GM23338 (cell line): Measurements from ENCODE around the gene CERS3. TPM values are rescaled to one million over a fixed set of nuclear protein-coding genes. Genes with fewer than 3 reads are reported as not detected.

Experiments
- ATAC-seq: fragments of 200-7000 bp; cut with Tn5 transposase; 3 replicates; pipeline ENCODE4 v1.9.1; 2020
- DNase-seq: peaks from one replicate; pipeline ENCODE4 v3.0.0-alpha.2; 2015; ENCODE audit warnings: low spot score
- H2AFZ ChIP-seq: fragments of 200-600 bp; sonication (generic); 2 replicates; pipeline ENCODE4 v1.8.0; 2016; ENCODE audit warnings: antibody characterized with exemption, mild to moderate bottlenecking, moderate library complexity
- H3F3A ChIP-seq: fragments of 200-600 bp; sonication (generic); replicated peaks from 2 replicates; pipeline ENCODE4 v1.8.0; 2017; ENCODE audit warnings: antibody characterized with exemption, mixed run types, low read depth
- H3K27ac ChIP-seq: fragments of 200-600 bp; sonication (generic); 2 replicates; pipeline ENCODE4 v1.6.1; 2016; ENCODE audit warnings: low read depth
- H3K27me3 ChIP-seq: fragments of 200-600 bp; sonication (generic); 2 replicates; pipeline ENCODE4 v1.8.0; 2016; ENCODE audit warnings: mild to moderate bottlenecking, mixed run types, moderate library complexity; ENCODE audit not compliant: insufficient read depth
- H3K36me3 ChIP-seq: fragments of 200-600 bp; sonication (generic); 2 replicates; pipeline ENCODE4 v1.8.0; 2016; ENCODE audit warnings: mild to moderate bottlenecking; ENCODE audit not compliant: insufficient read depth
- H3K4me1 ChIP-seq: fragments of 200-600 bp; sonication (generic); 2 replicates; pipeline ENCODE4 v1.8.0; 2016; ENCODE audit warnings: mild to moderate bottlenecking, moderate library complexity; ENCODE audit not compliant: insufficient read depth
- H3K4me2 ChIP-seq: fragments of 200-600 bp; sonication (generic); 2 replicates; pipeline ENCODE4 v1.7.1; 2017; ENCODE audit warnings: mixed run types
- H3K4me3 ChIP-seq: fragments of 200-600 bp; sonication (generic); 2 replicates; pipeline ENCODE4 v1.6.1; 2016; ENCODE audit warnings: mixed run types
- H3K79me2 ChIP-seq: fragments of 200-600 bp; sonication (generic); replicated peaks from 2 replicates; pipeline ENCODE4 v1.8.0; 2017; ENCODE audit warnings: mild to moderate bottlenecking; ENCODE audit not compliant: insufficient read depth
- H3K9me2 ChIP-seq: fragments of 200-600 bp; sonication (generic); 2 replicates; pipeline ENCODE4 v1.8.0; 2017; ENCODE audit not compliant: insufficient read depth
- H4K20me1 ChIP-seq: fragments of 200-600 bp; sonication (generic); replicated peaks from 2 replicates; pipeline ENCODE4 v1.8.0; 2017; ENCODE audit warnings: mild to moderate bottlenecking; ENCODE audit not compliant: insufficient read depth
- H3K27ac Mint-ChIP-seq: 2 replicates; pipeline ENCODE4 v1.8.0; 2020; ENCODE audit warnings: inconsistent platforms, mild to moderate bottlenecking, moderate library complexity, mixed read lengths
- H3K27me3 Mint-ChIP-seq: 3 replicates; pipeline ENCODE4 v1.8.0; 2022; ENCODE audit warnings: low read depth, mild to moderate bottlenecking, moderate library complexity, mixed read lengths, inconsistent platforms; ENCODE audit not compliant: insufficient read depth, poor library complexity
- H3K36me3 Mint-ChIP-seq: 3 replicates; pipeline ENCODE4 v1.8.0; 2021; ENCODE audit warnings: low read depth, mild to moderate bottlenecking, inconsistent platforms, moderate library complexity, mixed read lengths
- H3K4me1 Mint-ChIP-seq: 3 replicates; pipeline ENCODE4 v1.8.0; 2020; ENCODE audit warnings: mild to moderate bottlenecking, inconsistent platforms, mixed read lengths
- H3K4me3 Mint-ChIP-seq: 3 replicates; pipeline ENCODE4 v1.8.0; 2021; ENCODE audit warnings: moderate library complexity, mild to moderate bottlenecking, inconsistent platforms, mixed read lengths
- H3K9me3 Mint-ChIP-seq: 3 replicates; pipeline ENCODE4 v1.8.0; 2020; ENCODE audit warnings: moderate library complexity, mild to moderate bottlenecking, inconsistent platforms, mixed read lengths
- CREB1 ChIP-seq: fragments of 250-450 bp; sonication (Bioruptor Pico); IDR thresholded peaks from 2 replicates; pipeline ENCODE4 v1.5.0; 2020; ENCODE audit warnings: low read depth, mild to moderate bottlenecking, moderate library complexity
- CTCF ChIP-seq, 2 experiments: fragments of 200-600 bp in 1 of 2; sonication (generic) in 1 of 2; conservative IDR thresholded peaks; 2 replicates each; pipeline versions ENCODE4 v1.5.1 to v1.6.1; 2016 to 2017; ENCODE audit warnings: antibody characterized with exemption in 2 of 2, low read depth in 2 of 2, mild to moderate bottlenecking in 2 of 2, moderate library complexity in 1 of 2
- ETS1 ChIP-seq: IDR thresholded peaks from 2 replicates; pipeline ENCODE4 v1.6.1; 2016; ENCODE audit warnings: antibody characterized with exemption
- EZH2 ChIP-seq: fragments of 200-600 bp; sonication (generic); IDR thresholded peaks from one replicate; pipeline ENCODE4 v1.8.0; 2017; ENCODE audit warnings: antibody characterized with exemption, mild to moderate bottlenecking, low read depth; ENCODE audit not compliant: unreplicated experiment
- EZH2phosphoT487 ChIP-seq: fragments of 200-600 bp; sonication (generic); IDR thresholded peaks from one replicate; pipeline ENCODE4 v1.8.1; 2018; ENCODE audit warnings: antibody characterized with exemption; ENCODE audit not compliant: unreplicated experiment
- JUNB ChIP-seq: IDR thresholded peaks from one replicate; pipeline ENCODE4 v1.6.1; 2016; ENCODE audit warnings: antibody characterized with exemption; ENCODE audit not compliant: unreplicated experiment
- NANOG ChIP-seq: IDR thresholded peaks from 2 replicates; pipeline ENCODE4 v1.6.1; 2016; ENCODE audit warnings: antibody characterized with exemption, borderline replicate concordance
- POLR2AphosphoS5 ChIP-seq: IDR thresholded peaks from 2 replicates; pipeline ENCODE4 v1.6.1; 2016; ENCODE audit warnings: antibody characterized with exemption, low read depth
- REST ChIP-seq: IDR thresholded peaks from one replicate; pipeline ENCODE4 v1.6.1; 2018; ENCODE audit warnings: antibody characterized with exemption; ENCODE audit not compliant: unreplicated experiment
- STAT1 ChIP-seq: IDR thresholded peaks from one replicate; pipeline ENCODE4 v1.6.1; 2016; ENCODE audit warnings: antibody characterized with exemption; ENCODE audit not compliant: unreplicated experiment
- polyA plus RNA-seq: library from polyadenylated mRNA; unstranded; fragments of >200 nt; fragmentation: Nextera tagmentation; extraction: Ambion mirVana; gene quantifications from 2 replicates; pipeline ENCODE4 v1.2.1, GENCODE V29; 2016
- total RNA-seq: library from RNA; depleted of rRNA; stranded (reverse); fragments of >200 nt; shearing (Covaris generic); gene quantifications from 2 replicates; pipeline ENCODE4 v1.2.3, GENCODE V29; 2014

CERS3 gene
- total and polyA plus RNA-seq, 2 experiments from 2014 or later: 1.8 to 2.2 TPM

- Histone ChIP-seq H3K4me2 (no peak overlapping the region), H2AFZ (no peak overlapping the region), H3K27me3 (no peaks in the 10 kb centered on the region), H3K36me3 (no peaks in the 10 kb centered on the region), H3K4me1 (no peaks in the 10 kb centered on the region), H4K20me1 (no peaks in the 10 kb centered on the region), H3F3A (no peaks in the 10 kb centered on the region), H3K4me3 (no peak overlapping the region), H3K79me2 (no peaks in the 10 kb centered on the region), H3K9me2 (peaks cover 8% of the 10 kb centered on the region; the same call in 1 of the 2 replicates), H3K27ac (no peak overlapping the region)
- Mint-ChIP-seq H3K27ac (no peak overlapping the region), H3K27me3 (peaks cover 4% of the 10 kb centered on the region), H3K36me3 (no peaks in the 10 kb centered on the region), H3K9me3 (no peaks in the 10 kb centered on the region; the same call in 2 of the 3 replicates), H3K4me3 (no peak overlapping the region), H3K4me1 (peaks cover 5% of the 10 kb centered on the region)
- no peak for ATAC-seq
- TF ChIP-seq EZH2 (no peak), JUNB (no peak), CREB1 (no peak), NANOG (no peak), CTCF (conservative IDR thresholded peaks at IDR 0.05; ENCODE audit: low read depth in 2 of 2) (no peak), ETS1 (no peak), EZH2phosphoT487 (no peak), POLR2AphosphoS5 (no peak), STAT1 (no peak), REST (no peak)
- DNase-seq: no peak
Measured at GRCh38 chr15:100521907-100522306, 6.8 kb downstream of the CERS3 start.
